ENCODE results near the gene SPAG7. TPM values are rescaled to one million over a fixed set of nuclear protein-coding genes. Genes with fewer than 3 reads are reported as not detected.
A peak's percentile ranks its signal among the peaks of the same experiment; 100 is the strongest.

The SPAG7 gene
- total and polyA plus RNA-seq, 12 donors: 95.5 to 189 (median 136) TPM

DNA sequence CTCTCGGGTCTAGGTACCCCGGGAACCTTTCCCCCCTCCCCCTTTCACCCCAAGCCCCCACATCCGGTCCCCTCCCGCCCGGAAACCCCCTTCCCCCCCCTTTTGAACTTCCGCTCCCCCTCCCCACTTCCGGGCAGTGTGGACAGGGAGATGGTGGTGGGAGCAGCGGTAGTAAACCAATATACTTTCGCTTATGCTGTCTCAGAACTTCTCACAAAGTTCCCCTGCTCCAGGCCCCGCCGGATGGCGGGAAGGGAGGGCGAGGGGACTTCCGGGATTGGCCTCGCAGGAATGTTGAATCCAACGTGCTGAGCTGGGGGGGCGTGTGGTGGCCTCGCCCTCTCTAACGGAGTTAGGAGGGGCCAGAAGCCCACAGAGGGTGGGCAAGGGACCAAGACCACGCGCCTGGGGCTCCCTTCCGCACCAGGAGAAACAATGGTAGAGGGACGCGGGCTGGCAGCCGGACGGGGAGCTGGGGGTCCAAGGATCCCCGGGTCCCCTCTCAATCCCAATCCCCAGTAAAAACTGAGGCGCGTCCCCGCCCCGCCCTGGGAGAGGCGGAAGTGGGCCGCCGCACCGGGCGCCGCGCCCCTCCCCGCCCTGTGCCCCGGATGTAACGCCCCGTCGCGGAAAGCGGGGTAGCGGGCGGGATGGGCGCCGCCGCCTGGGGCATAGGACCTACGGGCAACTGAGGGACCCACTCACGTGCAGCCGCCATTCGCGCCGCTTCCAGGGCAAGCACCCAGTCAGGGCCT lies 20.0 kb downstream of the SPAG7 start:
- peak; percentile 53 to 66 for DNase-seq
- Histone ChIP-seq H3K27me3 (no peaks in the 10 kb centered on the region), H3K27ac (peak overlapping the region; percentile 89 to 100 (median 99)), H3K4me1 (peaks cover 18 to 77% (median 53%) of the 10 kb centered on the region in 9 donors), H3K36me3 (peaks cover 0 to 49% (median 13%) of the 10 kb centered on the region in 9 donors), H3K4me3 (peak overlapping the region; percentile 67 to 100 (median 98)), H3K9me3 (no peaks in the 10 kb centered on the region)
- peak; percentile 22 to 47 (median 36) for ATAC-seq
- intact Hi-C loops (cut with DNase I): loop anchor here in 4 of 10 donors (1.0 to 5.0 kb wide), 6 partner anchors 7 to 50 kb away; partner anchors contain the start of genes SPAG7 (in 2 of the 4), CAMTA2 (in 1 of the 4), INCA1 (in 1 of the 4) and KIF1C (in 1 of the 4)
- WGBS, 2 donors: 0 to 1% methylated on average over 56 of the region's 56 CpGs
- TF ChIP-seq, protein P1, sequence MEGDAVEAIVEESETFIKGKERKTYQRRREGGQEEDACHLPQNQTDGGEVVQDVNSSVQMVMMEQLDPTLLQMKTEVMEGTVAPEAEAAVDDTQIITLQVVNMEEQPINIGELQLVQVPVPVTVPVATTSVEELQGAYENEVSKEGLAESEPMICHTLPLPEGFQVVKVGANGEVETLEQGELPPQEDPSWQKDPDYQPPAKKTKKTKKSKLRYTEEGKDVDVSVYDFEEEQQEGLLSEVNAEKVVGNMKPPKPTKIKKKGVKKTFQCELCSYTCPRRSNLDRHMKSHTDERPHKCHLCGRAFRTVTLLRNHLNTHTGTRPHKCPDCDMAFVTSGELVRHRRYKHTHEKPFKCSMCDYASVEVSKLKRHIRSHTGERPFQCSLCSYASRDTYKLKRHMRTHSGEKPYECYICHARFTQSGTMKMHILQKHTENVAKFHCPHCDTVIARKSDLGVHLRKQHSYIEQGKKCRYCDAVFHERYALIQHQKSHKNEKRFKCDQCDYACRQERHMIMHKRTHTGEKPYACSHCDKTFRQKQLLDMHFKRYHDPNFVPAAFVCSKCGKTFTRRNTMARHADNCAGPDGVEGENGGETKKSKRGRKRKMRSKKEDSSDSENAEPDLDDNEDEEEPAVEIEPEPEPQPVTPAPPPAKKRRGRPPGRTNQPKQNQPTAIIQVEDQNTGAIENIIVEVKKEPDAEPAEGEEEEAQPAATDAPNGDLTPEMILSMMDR (IDR thresholded peaks at IDR 0.05): no peak

DNA sequence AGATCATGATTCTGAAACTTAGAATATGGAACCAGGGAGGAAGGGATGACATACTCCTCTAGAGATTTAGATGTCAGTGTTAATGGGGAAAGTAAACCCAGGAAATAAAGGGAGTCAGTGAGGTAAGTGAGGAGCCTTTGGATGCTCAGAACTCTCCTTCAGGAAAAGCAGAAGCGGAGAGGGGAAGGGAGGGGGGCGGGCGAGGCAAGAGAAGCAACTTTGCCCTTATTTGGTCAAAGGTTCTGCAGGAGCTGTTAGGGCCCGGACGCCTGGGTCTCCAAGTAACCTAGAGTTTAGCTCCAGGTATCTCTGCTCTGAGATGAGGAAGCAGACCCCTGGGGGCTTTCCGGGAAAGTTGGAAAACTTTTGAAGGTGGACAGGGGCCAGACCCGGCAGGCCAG lies 20.6 kb downstream of the SPAG7 start:
- no peaks in the 10 kb centered on the region for H3K27me3 ChIP-seq
- 5 to 6% methylated on average over 7 of the region's 7 CpGs for WGBS, 2 donors
- TF ChIP-seq, protein P1 (IDR thresholded peaks at IDR 0.05): no peak
- intact Hi-C loops (cut with DNase I): loop anchor here in 2 of 10 donors (5.0 kb wide), 2 partner anchors 40 to 50 kb away; partner anchors contain the start of genes INCA1 (in 1 of the 2) and KIF1C (in 1 of the 2)
- no peak for ATAC-seq
- peak overlapping the region; percentile 89 to 100 (median 99) for H3K27ac ChIP-seq
- H3K9me3 ChIP-seq: no peaks in the 10 kb centered on the region
- peaks cover 0 to 54% (median 15%) of the 10 kb centered on the region in 9 donors for H3K36me3 ChIP-seq
- H3K4me1 ChIP-seq: peaks cover 18 to 78% (median 57%) of the 10 kb centered on the region in 9 donors
- no peak for DNase-seq
- peak overlapping the region; percentile 67 to 100 (median 98) for H3K4me3 ChIP-seq

DNA sequence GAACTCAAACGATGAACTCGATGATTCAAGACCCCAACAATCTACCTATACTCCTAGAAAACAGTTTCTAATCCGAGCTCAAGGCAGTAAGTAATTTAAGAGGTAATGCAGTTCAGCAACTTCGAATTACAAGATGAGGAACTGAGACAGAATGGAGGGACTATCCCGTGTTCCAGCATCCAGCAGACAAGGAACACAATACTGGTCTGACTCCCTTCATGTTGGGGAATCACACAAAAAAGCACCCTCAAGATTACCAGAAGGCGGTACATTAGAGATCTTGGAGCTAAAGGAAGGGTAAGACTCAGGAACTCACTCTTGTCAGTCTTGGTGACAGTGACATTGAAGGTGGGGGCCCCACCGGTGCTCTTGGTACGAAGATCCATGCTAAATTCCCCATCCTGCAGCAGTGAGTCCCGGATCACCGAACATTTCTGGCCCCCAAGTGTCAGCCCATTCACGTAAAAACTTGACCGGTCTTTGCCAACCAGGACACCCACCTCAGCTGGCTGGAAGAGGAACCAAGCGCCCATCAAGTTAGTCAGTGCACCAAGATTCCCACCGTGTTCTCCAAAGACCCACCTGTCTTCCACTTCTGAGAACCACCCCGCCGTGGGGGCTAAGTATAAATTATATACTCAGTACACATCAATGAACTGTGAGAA lies 21.2 kb downstream of the SPAG7 start:
- H3K36me3 ChIP-seq: peaks cover 0 to 59% (median 15%) of the 10 kb centered on the region in 9 donors
- H3K27me3 ChIP-seq: no peaks in the 10 kb centered on the region
- 35 to 40% methylated on average over 16 of the region's 16 CpGs for WGBS, 2 donors
- intact Hi-C loops (cut with DNase I): loop anchor here in 2 of 10 donors (5.0 kb wide), 2 partner anchors 39 to 51 kb away; partner anchors contain the start of genes INCA1 (in 1 of the 2) and KIF1C (in 1 of the 2)
- ATAC-seq (no peak), DNase-seq (no peak)
- peak overlapping the region; percentile 67 to 100 (median 98) for H3K4me3 ChIP-seq
- H3K27ac ChIP-seq: peak overlapping the region in 9 of 10 donors; percentile 26 to 100 (median 99)
- H3K9me3 ChIP-seq: no peaks in the 10 kb centered on the region
- H3K4me1 ChIP-seq: peaks cover 19 to 79% (median 59%) of the 10 kb centered on the region in 9 donors
- TF ChIP-seq, protein P1 (IDR thresholded peaks at IDR 0.05): no peak

DNA sequence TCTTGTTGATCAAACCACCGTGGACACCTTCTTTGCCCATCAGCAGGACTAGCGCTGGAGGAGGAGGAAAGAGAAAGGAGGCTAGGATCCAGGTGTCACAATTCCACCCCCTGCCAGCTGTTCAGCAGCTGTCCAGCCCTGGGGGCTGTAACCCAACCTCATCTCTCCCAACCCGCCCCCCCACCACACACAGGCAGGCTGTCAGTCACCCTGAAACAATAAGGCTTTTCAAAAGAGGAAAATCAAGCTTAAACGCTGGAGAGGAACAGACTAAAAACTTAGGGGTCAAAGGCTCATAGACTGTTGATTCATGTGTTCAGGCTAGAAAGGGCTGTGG lies 21.7 kb downstream of the SPAG7 start:
- TF ChIP-seq, protein P1 (IDR thresholded peaks at IDR 0.05): no peak
- DNase-seq (no peak), ATAC-seq (no peak)
- Histone ChIP-seq H3K4me3 (peak overlapping the region in 8 of 10 donors; percentile 91 to 100 (median 98)), H3K27ac (peak overlapping the region in 6 of 10 donors; percentile 13 to 100 (median 99)), H3K4me1 (peaks cover 23 to 80% (median 65%) of the 10 kb centered on the region in 9 donors), H3K9me3 (no peaks in the 10 kb centered on the region), H3K36me3 (peaks cover 0 to 59% (median 15%) of the 10 kb centered on the region in 9 donors), H3K27me3 (no peaks in the 10 kb centered on the region)
- 45 to 47% methylated on average over 4 of the region's 4 CpGs for WGBS, 2 donors
- intact Hi-C loops (cut with DNase I): loop anchor here in 2 of 10 donors (5.0 kb wide), 2 partner anchors 39 to 51 kb away; partner anchors contain the start of genes INCA1 (in 1 of the 2) and KIF1C (in 1 of the 2)
